HEK293T (cell line): ENCODE results near the gene SPECC1L.

Source experiments
- CTBP1 ChIP-seq: fragments of 450-650 bp; IDR thresholded peaks from 2 replicates; pipeline ENCODE4 v1.6.1; 2016; ENCODE audit warnings: borderline replicate concordance
- ELF4 ChIP-seq: fragments of 450-650 bp; IDR thresholded peaks from 2 replicates; pipeline ENCODE4 v1.6.1; 2017; ENCODE audit warnings: antibody characterized with exemption
- FOXM1 ChIP-seq: fragments of 450-650 bp; IDR thresholded peaks from 2 replicates; pipeline ENCODE4 v1.6.1; 2017; ENCODE audit warnings: mild to moderate bottlenecking, borderline replicate concordance
- LEF1 ChIP-seq: fragments of 450-650 bp; IDR thresholded peaks from 2 replicates; pipeline ENCODE4 v1.6.1; 2017; ENCODE audit warnings: mild to moderate bottlenecking, borderline replicate concordance
- SP1 ChIP-seq: fragments of 450-650 bp; IDR thresholded peaks from 2 replicates; pipeline ENCODE4 v1.6.1; 2017
- ZNF384 ChIP-seq: fragments of 450-650 bp; IDR thresholded peaks from 2 replicates; pipeline ENCODE4 v1.6.1; 2016
- TF ChIP-seq, protein P1 (sequence below): fragments of 450-650 bp; IDR thresholded peaks from 2 replicates; pipeline ENCODE4 v1.6.1; 2016

DNA sequence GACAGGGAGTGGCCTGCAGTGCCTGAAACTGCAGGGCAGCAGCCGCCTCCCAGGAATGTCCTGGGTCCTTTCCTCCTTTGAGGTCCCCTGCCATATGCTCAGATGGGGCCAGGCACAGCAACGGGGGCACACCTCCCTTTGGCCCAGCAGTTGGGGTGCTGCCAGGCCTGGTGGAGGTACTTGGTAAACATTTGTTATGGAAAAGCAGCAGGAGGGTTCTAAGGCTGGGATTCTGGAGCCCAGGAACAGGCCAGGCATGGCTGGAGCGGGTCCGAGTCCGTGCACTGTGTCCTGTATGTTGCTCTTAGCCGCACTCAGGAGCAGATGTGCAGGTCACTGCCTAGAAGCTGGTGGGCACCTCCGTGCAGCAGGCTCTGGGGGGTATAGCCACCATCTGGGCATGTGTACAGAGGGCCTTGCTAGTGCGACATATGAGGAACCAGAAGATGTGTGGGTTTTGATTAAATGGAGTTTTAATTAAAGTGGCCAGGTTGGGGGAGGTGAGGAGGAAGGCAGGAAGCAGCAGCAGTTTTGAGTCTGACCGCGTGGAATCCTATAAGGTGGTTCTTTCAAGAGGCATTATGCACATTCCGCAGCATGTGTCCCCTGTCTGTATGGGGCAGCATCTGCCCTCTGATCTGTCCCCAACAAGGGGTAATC is 158.2 kb downstream of the SPECC1L start:
- TF ChIP-seq CTBP1 (no peak), ZNF384 (no peak), FOXM1 (no peak), ELF4 (no peak), SP1 (no peak), LEF1 (no peak)
- TF ChIP-seq, protein P1, sequence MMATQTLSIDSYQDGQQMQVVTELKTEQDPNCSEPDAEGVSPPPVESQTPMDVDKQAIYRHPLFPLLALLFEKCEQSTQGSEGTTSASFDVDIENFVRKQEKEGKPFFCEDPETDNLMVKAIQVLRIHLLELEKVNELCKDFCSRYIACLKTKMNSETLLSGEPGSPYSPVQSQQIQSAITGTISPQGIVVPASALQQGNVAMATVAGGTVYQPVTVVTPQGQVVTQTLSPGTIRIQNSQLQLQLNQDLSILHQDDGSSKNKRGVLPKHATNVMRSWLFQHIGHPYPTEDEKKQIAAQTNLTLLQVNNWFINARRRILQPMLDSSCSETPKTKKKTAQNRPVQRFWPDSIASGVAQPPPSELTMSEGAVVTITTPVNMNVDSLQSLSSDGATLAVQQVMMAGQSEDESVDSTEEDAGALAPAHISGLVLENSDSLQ = no peak
